ENCODE data around the gene PTDSS2.

PTDSS2 gene

DNA sequence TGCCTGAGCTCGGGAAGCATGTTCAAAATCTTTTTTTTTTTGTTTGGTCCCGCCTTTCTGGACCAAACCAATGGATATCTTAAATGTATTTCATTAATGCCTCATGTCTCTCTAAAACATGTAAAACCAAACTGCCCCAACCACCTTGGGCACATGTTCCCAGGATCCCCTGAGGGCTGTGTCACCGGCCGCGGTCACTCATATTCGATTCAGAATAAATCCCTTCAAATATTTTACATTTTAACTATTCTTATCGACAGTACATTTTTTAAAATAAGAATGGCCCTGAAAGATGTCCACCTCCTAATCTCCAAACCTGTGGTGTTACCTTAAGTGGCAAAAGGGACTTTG lies 54.9 kb downstream of the PTDSS2 start:
- TF ChIP-seq CTCF (IDR thresholded peaks at IDR 0.05; ENCODE audit: insufficient read depth, low read depth, low read length, missing control alignments), result no peak
- no peak for DNase-seq (ENCODE audit: low read depth)
- peak overlapping the region; percentile 90 for H3K4me3 ChIP-seq (ENCODE audit: low read depth, low read length)

DNA sequence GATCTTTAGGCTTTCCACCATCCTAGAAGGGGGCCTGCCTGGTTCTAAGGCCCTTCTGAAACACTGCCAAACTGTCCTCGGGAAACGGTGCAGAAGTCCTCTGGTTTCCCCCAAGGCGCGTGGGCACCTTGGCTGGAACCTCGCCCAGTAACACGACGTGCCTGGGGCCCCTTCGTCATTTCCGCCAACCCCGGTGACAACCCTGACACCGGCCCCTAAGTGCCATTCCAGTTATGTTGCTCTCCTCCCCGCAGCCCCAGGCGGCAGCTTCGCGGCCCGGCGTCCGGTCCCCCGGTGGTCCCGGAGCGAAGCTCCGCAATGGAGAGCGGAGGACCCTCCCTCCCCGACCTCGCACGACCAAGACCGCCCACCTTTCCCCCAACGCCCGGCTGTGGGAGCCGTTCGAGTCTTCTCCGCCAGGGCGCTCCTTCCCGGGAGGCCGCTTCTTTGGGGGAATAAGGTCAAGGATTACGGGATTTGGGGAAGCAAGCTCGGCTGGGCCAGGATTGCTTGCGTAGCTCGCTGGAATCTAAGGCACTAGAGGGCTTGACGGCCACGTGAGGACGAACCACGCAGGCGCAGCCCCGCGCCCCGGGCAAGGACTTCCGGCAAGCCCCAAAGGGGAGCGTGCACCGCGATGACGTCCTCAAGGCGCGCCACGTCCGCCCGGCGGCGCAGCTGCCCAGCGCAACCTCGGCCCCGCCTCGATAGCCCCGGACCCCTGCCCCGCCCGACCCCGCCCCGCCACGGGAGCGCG lies 56.3 kb downstream of the PTDSS2 start:
- DNase-seq (ENCODE audit: low read depth), result peak; percentile 99
- no peak for TF ChIP-seq CTCF (IDR thresholded peaks at IDR 0.05; ENCODE audit: insufficient read depth, low read depth, low read length, missing control alignments)
- peak overlapping the region; percentile 90 for H3K4me3 ChIP-seq (ENCODE audit: low read depth, low read length)

- peak within 1 kb of the TSS; percentile 90 for H3K4me3 ChIP-seq (ENCODE audit: low read depth, low read length)
- DNase-seq (ENCODE audit: low read depth), result peak; percentile 98
- no peak for TF ChIP-seq CTCF (IDR thresholded peaks at IDR 0.05; ENCODE audit: insufficient read depth, low read depth, low read length, missing control alignments)
Observed at GRCh38 chr11:506995-507726, 57.1 kb downstream of the PTDSS2 start, which contains the start of gene RNH1. Gene RNH1 (minus strand): TSS chr11:507242. CDS start chr11:502162, 5,080 bp downstream.

- DNase-seq (ENCODE audit: low read depth), result no peak
- peak overlapping the region; percentile 62 for H3K4me3 ChIP-seq (ENCODE audit: low read depth, low read length)
- TF ChIP-seq CTCF (IDR thresholded peaks at IDR 0.05; ENCODE audit: insufficient read depth, low read depth, low read length, missing control alignments), result no peak
Observed at GRCh38 chr11:507727-508515, 57.8 kb downstream of the PTDSS2 start.

GRCh38 chr11:508956-509355 lies 58.9 kb downstream of the PTDSS2 start:
- no peak for TF ChIP-seq CTCF (IDR thresholded peaks at IDR 0.05; ENCODE audit: insufficient read depth, low read depth, low read length, missing control alignments)
- H3K4me3 ChIP-seq (ENCODE audit: low read depth, low read length), result no peak overlapping the region
- DNase-seq (ENCODE audit: low read depth), result no peak

DNA sequence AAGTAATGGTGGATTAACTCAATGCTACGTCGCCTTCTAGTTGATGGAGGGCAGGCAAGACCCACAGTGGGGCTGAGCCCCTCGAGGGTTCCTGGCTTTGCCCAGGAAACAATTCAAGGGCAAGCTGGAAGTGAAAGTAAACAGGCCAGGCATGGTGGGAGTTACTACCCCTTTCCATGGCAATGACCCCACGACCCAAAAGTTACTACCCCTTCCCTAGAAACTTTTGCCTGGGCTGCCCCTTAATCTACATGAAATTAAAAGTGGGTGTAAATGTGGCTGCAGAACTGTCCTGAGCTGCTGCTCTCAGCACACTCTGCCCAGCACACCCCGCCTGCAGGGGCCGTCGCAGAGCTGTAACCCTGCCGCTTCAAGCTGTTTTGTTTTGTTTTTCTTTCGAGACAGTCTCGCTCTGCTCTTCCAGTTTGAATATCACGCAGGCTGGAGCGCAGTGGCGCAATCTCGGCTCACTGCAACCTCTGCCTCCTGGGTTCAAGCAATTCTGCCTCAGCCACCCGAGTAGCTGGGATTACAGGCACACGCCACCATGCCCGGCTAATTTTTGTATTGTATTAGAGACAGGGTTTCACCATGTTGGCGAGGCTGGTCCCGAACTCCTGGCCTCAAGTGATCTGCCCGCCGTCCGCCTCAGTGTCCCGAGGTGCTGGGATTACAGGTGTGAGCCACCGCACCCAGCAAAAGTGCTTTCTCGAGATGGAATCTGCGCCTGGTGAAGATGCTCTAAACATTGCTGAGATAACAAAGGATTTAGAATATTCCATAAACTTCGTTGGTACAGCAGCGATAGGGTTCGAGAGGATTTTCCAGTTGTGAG lies 62.9 kb downstream of the PTDSS2 start:
- no peak overlapping the region for H3K4me3 ChIP-seq (ENCODE audit: low read depth, low read length)
- no peak for TF ChIP-seq CTCF (IDR thresholded peaks at IDR 0.05; ENCODE audit: insufficient read depth, low read depth, low read length, missing control alignments)
- DNase-seq (ENCODE audit: low read depth), result no peak
